Suppressor macrophage treated with lipopolysaccharide for 4 hours (primary cell): ENCODE measurements around the gene TIFAB.
A peak's percentile ranks its signal among the peaks of the same experiment; 100 is the strongest.

Experiments
- DNase-seq: peaks from one replicate; pipeline ENCODE4 v3.0.0-alpha.2; 2020

The TIFAB gene

GRCh38 chr5:135440916-135441315 is 11.2 kb downstream of the TIFAB start:
- DNase-seq: no peak

DNA sequence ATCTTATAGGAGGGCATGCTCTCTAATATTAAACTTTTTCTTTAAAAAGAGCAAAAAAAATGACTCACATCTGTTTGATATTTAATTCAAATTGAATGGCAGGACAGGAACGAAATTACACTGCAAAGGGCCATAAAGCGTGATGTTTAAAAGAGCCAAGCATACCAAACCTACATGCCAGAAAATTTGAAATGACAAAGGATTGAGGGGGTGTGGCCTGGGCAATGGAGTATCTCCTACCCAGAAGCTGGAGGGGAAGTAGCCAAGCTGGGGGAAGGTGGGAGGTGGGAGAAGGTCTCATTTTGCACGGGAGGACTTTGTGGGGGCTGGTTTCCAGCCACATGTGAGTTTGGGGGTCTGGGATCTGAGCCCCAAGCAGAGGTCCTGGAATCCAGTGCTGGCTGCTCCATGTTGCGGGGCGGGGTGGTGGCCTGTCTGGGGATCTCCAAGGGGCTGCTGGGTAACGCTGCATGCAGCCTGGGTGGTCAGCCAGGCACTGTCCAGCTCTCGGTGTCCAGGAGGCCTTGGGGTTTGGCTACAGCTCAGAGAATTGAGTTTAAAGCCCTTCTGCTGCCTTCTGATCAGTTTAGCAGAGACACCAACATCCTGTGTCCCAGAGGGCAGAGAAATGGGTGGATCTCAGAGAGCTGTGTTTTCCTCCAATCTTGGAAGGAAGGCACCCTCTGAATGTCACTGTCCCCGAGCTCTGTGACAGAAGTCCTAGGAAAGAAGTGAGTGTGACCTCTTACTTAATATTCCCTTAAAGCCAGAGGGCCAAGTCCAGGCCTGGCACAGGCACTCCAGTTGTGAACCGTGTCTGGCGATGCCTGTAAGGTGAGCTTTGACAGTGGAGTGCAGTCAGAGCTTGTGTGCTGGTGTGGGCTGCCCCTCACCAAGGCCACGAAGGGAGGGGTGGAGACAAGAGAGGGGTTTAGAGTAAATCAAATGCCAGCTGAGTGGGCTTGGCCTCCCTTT is 12.6 kb downstream of the TIFAB start:
- DNase-seq: no peak

DNA sequence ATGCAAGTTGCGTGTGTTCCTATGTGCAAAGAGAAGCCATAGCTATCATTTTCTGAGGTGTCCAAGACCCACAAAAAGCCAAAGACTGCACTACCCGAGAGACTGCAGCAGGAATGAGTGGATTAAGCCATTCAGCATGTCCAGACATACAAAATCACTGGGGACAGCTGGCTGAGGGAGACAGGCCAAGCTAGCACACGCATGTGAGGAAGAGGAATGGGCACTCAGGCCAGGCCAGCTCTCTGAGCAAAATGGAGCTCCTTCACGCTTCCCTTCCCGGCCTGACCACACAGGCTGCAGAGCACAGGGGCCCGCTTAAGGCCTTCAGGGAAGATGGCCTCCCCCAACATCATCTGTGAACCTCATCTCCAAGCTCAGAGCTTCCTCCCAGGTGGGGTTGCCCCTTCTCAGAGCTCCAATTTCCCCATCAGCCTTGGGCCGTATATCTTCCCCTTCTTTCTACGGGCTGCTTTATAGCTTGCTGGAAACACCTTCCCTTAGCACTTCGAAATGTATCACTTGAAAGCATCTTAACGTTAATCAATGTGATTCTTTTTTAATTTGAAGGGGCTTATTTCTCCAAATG is 13.4 kb downstream of the TIFAB start:
- DNase-seq: no peak

- peak; percentile 67 for DNase-seq
These were observed 14.2 kb downstream of the TIFAB start for GRCh38 chr5:135437796-135438560.

DNA sequence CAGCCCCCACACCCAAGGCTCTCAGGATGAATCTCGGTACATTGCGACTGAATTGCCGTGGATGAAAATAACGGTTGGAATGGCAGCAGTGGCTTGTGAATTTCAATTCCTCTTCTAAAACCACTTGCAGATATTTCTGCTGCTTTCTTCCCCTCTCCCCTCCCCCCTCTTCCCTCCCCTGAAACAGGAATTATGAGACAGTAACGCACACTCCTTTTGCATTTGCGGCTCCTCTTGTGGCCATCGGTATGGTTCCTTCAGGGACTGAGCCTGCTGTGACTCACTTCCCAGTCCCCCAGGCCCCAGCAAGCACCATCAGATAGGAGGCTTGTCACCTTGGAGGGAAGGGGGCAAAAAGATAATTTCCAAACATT is 14.7 kb downstream of the TIFAB start:
- DNase-seq: peak; percentile 85

- DNase-seq: no peak
These were observed 15.2 kb downstream of the TIFAB start for GRCh38 chr5:135436951-135437418.

GRCh38 chr5:135435467-135436330 is 16.5 kb downstream of the TIFAB start:
- DNase-seq: no peak

DNA sequence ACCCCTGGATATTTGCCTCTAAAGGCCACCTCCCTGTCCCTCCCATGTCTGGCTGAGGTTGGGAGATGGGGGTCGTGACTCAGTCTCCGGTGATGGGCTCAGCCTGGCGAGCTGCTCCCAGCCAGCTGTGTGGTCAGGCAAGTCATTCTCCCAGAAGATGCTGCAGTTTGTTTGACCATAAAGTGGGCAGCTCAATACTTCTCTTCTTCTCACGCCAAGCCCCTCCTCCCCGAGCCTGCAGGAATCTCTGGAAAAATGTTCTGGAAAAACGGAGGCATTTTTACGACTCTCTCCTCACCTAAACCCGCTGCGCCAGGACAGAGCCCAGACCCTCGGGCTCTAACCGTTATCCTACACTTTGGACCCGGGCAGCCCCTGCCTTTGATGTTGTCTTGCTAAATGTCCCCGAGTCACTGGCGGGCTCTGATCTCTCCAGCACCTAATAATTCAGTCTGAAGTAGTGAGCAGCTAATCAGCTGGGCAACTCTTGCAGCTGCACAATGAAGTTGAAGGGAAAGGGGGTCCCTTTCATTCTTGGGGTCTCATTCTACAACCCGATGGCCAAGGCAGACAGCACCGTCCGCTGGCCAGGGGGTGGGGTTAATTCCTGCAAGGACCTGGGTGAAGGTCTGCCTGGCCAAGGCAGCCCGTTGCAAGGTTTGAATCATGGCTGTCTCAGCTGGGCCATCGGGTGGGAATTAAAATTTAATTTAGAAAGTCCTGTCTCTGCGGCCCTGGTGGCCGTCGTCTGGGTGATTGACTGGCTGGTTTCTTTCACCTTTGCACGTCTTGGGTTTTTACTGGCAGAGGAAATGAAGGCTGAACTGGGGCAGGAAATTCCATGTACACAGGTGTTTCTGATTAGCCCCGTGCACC is 17.3 kb downstream of the TIFAB start:
- DNase-seq: no peak

DNA sequence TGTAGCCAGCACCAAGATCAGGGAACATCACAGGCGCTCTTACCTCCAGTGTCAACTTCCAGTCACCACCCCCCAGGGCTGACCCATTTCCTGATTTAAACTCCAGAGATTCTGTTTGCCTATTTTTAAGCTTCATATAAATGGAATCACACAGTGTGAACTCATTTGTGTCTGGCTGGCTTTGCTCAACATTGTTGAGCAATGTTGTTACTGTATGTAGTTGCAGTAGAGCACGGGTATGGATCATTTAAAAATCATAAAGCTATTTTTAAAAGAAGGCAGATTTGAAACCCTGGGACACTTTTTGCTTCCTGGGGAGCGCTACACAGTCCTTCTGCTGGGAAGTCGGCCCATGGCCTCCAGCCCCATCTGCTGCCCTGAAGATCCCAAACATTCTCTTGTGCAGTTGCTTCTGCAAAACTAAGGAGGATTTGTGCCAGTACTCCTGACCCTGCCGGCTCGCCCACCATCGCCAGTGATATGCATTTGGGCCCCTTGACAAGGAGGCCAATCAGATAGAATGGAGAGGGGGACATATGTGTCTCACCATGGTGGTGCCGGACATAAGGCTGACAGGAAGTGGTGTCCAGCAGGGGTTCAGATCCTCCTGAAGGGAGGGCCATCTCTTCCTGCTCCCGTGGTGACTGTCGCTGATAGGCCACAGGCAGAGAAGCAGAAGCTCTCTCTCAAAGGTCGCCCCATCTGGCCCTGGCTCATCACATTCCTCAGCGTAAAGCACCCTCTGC is 18.3 kb downstream of the TIFAB start:
- peak; percentile 91 for DNase-seq

DNA sequence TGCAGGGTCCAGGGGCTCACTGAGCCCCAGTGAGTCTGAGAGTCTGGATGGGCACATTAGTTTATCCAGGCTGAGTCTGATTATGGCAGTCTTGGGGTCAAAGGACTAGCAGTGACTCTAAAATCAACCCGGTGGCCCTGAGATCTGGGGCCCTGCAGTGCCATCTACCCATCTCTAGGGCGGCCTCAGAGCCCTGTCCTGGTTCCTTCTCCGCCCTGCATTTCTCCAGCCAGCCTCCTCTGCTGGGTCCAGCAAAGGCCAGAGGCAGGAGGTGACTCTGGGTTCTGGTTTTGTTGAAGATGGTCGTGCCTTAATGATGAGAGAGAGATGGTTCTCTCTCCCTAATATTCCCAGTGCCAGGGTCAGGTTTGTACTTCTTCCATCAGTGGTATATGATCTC is 20.0 kb downstream of the TIFAB start:
- DNase-seq: no peak

- no peak for DNase-seq
These were observed 22.1 kb downstream of the TIFAB start for GRCh38 chr5:135430135-135430437.

GRCh38 chr5:135429301-135430134 is 22.6 kb downstream of the TIFAB start:
- DNase-seq: no peak

DNA sequence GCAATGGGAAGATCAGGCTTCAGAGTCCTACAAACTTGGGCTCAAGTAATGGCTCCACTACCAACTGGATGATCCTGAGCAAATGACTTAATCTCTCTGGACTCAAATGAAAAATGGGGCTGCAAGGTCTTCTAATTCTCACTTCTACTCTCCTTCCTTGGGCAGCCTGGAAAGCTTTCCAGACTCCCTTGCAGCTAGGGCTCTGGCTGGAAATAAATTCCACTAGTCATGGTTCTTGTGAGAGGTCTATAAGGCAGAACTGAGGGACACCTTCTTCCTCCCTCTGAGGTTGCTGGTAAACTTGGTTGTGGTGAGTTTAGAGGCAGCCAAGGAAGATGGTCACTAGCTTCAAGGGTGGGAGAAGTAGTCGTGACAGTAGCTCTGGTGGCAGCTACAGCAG is 23.6 kb downstream of the TIFAB start:
- DNase-seq: no peak

DNA sequence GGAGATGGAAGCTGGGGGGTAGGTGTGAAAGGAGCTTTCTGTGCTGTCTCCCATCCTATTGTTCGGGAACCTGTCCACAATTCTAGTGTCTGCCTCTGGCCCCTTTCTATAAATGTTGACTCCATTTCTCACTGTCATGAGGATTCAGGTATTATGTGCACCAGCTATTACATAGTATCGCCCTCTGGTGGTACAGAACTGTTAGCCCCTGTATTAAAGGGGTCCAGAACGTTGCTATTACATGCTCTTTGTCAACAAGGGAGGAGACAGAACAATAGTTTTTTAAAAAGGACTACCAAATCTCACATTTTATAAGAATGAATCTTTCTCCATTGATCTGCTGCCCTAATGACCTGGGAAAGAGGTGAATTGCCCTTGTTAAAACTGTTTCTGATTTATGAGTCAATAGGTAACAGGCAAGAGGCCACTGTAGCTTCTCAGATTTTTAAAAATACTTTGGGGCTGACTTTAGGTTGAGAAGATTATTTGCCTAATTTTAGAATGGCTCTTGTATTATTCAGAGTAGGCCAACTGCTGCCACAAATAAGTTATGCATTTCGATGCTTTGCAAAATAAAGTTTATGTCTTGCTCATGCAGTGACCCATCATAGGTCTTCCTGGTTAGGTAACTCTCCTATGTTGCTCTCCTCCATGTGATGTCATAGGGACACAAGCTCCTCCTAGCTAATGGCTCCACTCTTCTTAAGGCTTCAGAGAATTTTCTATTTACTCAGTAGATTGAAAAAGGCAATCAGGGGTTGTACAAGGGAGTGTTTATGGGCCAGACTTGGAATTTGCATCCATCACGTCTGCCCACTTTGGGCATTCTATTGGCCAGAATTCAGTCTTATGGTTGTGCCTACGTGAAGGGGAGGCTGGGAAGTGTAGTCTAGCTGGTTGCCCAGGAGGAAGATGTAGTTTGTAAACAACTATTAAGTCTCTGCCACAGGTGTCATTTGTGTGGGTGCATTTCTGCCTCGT is 25.8 kb downstream of the TIFAB start:
- peak; percentile 66 for DNase-seq

GRCh38 chr5:135425641-135426040 is 26.5 kb downstream of the TIFAB start:
- no peak for DNase-seq

DNA sequence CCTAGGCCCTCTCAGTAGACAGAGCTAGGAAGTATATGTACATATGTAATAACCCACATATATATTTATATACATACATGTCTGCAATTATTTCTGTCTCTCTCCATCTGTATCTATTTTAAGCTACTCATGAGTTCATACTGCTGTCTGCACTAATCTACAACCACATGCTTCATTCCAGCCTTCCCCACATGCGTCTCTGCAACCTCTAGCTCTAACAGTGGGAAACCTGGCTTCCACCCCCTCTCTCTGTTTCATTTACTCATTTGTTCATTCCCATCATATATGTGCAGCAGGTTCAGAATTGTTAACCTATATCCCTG is 28.3 kb downstream of the TIFAB start:
- DNase-seq: no peak

DNA sequence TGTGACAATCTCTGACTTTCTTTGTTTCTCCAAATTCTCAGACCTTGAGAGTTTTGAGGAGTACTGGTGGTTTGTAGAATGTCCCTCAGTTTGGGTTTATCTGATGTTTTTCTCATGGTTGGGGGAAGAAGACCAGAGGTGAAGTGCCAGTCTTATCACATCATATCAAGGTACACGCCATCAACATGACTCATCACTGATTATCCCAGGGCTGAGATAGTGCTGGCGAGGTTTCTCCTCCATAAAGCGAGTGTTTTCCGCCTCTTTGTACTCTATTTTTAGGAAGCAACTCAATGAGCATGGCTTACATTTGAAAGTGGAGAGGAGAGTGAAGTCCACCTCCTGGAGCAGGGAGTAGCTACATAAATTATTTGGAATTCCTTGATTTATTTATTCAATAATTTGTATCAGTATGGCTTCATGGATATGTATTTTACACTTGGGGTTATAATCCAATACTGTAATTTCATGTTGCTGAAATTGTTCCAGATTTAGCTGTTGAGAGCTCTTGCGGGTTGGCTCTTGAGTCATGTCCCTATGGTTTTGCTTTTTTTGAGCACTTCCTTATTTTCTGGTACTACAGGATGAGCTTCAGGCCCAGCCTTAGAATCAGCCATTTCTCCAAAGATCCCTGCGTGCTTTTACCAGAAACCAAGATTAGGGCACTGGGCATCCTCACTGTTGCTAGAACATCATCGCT is 28.9 kb downstream of the TIFAB start:
- peak; percentile 74 for DNase-seq

- DNase-seq: no peak
These were observed 29.7 kb downstream of the TIFAB start for GRCh38 chr5:135422419-135422818.
